MCF 10A (cell line): ENCODE results near the gene PRRX2. TPM values are rescaled to one million over a fixed set of nuclear protein-coding genes. Genes with fewer than 3 reads are reported as not detected.
A peak's percentile ranks its signal among the peaks of the same experiment; 100 is the strongest.

Experiments used
- BruUV-seq: library from RNA; stranded (reverse); fragments of 400-500 nt; replicated peaks from 2 replicates; lab custom pipeline; 2021; lab: Mats Ljungman, UMichigan
- CTCF ChIA-PET: fragments of 300-600 bp; sonication (Branson Sonifier 250); formaldehyde crosslinking; extraction: SDS; loops from one replicate; lab custom pipeline; 2021; ENCODE audit warnings: antibody characterized with exemption, inconsistent platforms; lab: Yijun Ruan, JAX
- POLR2A ChIA-PET: fragments of 300-600, 350-650 bp; sonication (Branson Sonifier 250); formaldehyde crosslinking; extraction: SDS; loops from one replicate; lab custom pipeline; 2020; ENCODE audit warnings: antibody characterized with exemption, inconsistent platforms; lab: Yijun Ruan, JAX
- DNase-seq: peaks from one replicate; pipeline ENCODE4 v3.0.0-alpha.2; 2018; ENCODE audit not compliant: unreplicated experiment
- H3K27ac Mint-ChIP-seq: one replicate; pipeline ENCODE4 v1.8.0; 2022; ENCODE audit warnings: mild to moderate bottlenecking, low read depth, mixed read lengths; ENCODE audit not compliant: unreplicated experiment
- H3K27me3 Mint-ChIP-seq: one replicate; pipeline ENCODE4 v1.8.0; 2022; ENCODE audit warnings: mixed read lengths; ENCODE audit not compliant: insufficient read depth, unreplicated experiment
- H3K36me3 Mint-ChIP-seq: one replicate; pipeline ENCODE4 v1.8.0; 2022; ENCODE audit warnings: mild to moderate bottlenecking, moderate library complexity, mixed read lengths; ENCODE audit not compliant: insufficient read depth, unreplicated experiment
- H3K4me1 Mint-ChIP-seq: one replicate; pipeline ENCODE4 v1.8.0; 2022; ENCODE audit warnings: mixed read lengths; ENCODE audit not compliant: insufficient read depth, unreplicated experiment
- H3K4me3 Mint-ChIP-seq: one replicate; pipeline ENCODE4 v1.8.0; 2022; ENCODE audit warnings: mild to moderate bottlenecking, moderate library complexity, mixed read lengths; ENCODE audit not compliant: unreplicated experiment
- H3K9me3 Mint-ChIP-seq: one replicate; pipeline ENCODE4 v1.8.0; 2022; ENCODE audit warnings: mixed read lengths; ENCODE audit not compliant: unreplicated experiment
- CTCF ChIP-seq: fragments of 200-600 bp; IDR thresholded peaks from one replicate; pipeline ENCODE4 v1.8.0; 2022; ENCODE audit warnings: antibody characterized with exemption, mild to moderate bottlenecking; ENCODE audit not compliant: unreplicated experiment
- intact Hi-C: fragments of 100-400 bp; cut with micrococcal nuclease; formaldehyde crosslinking; loops from 2 replicates; pipeline ENCODE4 v1.14.1; 2022
- total RNA-seq: library from RNA; stranded (reverse); gene quantifications from 2 replicates; pipeline ENCODE4 v1.2.3, GENCODE V29; 2022

PRRX2 gene
- total RNA-seq, 1 experiment from 2014 or later, result not detected

DNA sequence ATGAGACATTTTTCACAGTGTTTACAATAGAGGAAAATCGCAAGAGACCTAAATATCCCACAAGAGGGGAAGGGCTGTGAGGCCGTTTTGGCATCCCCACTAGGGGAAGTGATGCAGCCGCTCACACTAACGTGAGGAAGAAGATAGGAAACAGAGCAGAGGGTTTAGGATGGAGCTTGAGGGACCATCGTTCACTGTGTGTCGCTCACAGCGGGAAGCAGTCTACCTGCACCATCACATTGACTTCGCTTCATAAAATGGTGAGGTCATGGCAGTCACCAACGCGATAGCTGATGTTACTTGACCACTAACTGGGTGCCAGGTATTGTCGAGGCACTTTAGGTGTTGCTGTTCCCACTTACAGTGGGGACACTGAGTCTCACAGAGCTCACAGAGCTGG, 35.6 kb downstream of the PRRX2 start:
- TF ChIP-seq CTCF, result no peak
- Mint-ChIP-seq H3K9me3 (no peaks in the 10 kb centered on the region), H3K27me3 (peaks cover 13% of the 10 kb centered on the region), H3K27ac (no peak overlapping the region), H3K4me3 (no peak overlapping the region), H3K36me3 (no peaks in the 10 kb centered on the region), H3K4me1 (no peaks in the 10 kb centered on the region)
- intact Hi-C loops, result no loop called here
- POLR2A ChIA-PET, result no interaction called here
- CTCF ChIA-PET, result interaction anchor here (0.7 to 0.9 kb wide), 2 partner anchors 8 to 15 kb away, joined by 3 read pairs; no protein-coding TSS in a partner anchor
- no peak for DNase-seq
- no TSS peak for BruUV-seq

GRCh38 chr9:129701549-129701948, 36.1 kb downstream of the PRRX2 start:
- ChIA-PET POLR2A (interaction anchor here (0.6 to 1.1 kb wide), 2 partner anchors 8 to 20 kb away, joined by 3 read pairs; no protein-coding TSS in a partner anchor), CTCF (interaction anchor here (0.7 to 0.9 kb wide), 2 partner anchors 9 to 14 kb away, joined by 3 read pairs; no protein-coding TSS in a partner anchor)
- BruUV-seq, result no TSS peak
- no peak overlapping the region for H3K4me3 Mint-ChIP-seq
- no peaks in the 10 kb centered on the region for H3K4me1 Mint-ChIP-seq
- no peak for TF ChIP-seq CTCF
- no peak overlapping the region for H3K27ac Mint-ChIP-seq
- intact Hi-C loops, result no loop called here
- H3K27me3 Mint-ChIP-seq, result peaks cover 8% of the 10 kb centered on the region
- no peaks in the 10 kb centered on the region for H3K36me3 Mint-ChIP-seq
- H3K9me3 Mint-ChIP-seq, result no peaks in the 10 kb centered on the region
- DNase-seq, result no peak

GRCh38 chr9:129702589-129703520, 37.4 kb downstream of the PRRX2 start:
- no peak for TF ChIP-seq CTCF
- ChIA-PET POLR2A (interaction anchor here (0.6 to 1.1 kb wide), 3 partner anchors 22 to 573 kb away, joined by 3 to 4 read pairs (median 3); no protein-coding TSS in a partner anchor), CTCF (interaction anchor here (1.9 kb wide), 1 partner anchor 81 kb away, joined by 8 read pairs; no protein-coding TSS in a partner anchor)
- Mint-ChIP-seq H3K4me1 (no peaks in the 10 kb centered on the region), H3K9me3 (no peaks in the 10 kb centered on the region), H3K27ac (no peak overlapping the region), H3K36me3 (peaks cover 4% of the 10 kb centered on the region), H3K27me3 (no peaks in the 10 kb centered on the region), H3K4me3 (no peak overlapping the region)
- no TSS peak for BruUV-seq
- intact Hi-C loops, result no loop called here
- DNase-seq, result peak; percentile 63

- Mint-ChIP-seq H3K4me3 (no peak overlapping the region), H3K27ac (no peak overlapping the region)
- POLR2A ChIA-PET, result no interaction called here
These were observed 38.4 kb downstream of the PRRX2 start for GRCh38 chr9:129703667-129704355.

More at GRCh38 chr9:129703667-129704355, 38.4 kb downstream of the PRRX2 start:
- Mint-ChIP-seq H3K9me3 (no peaks in the 10 kb centered on the region), H3K4me1 (no peaks in the 10 kb centered on the region), H3K36me3 (peaks cover 4% of the 10 kb centered on the region), H3K27me3 (no peaks in the 10 kb centered on the region)
- no peak for DNase-seq
- CTCF ChIA-PET, result interaction anchor here (1.9 kb wide), 1 partner anchor 80 kb away, joined by 8 read pairs; no protein-coding TSS in a partner anchor
- intact Hi-C loops, result no loop called here
- no peak for TF ChIP-seq CTCF
- BruUV-seq, result no TSS peak
